ENCODE results near the gene DSG3. TPM values are rescaled to one million over a fixed set of nuclear protein-coding genes. Genes with fewer than 3 reads are reported as not detected.

Gene DSG3
- total and polyA plus RNA-seq, 10 of the 15 experiments (the other 5 are each of a cell fraction or from before 2014, with no cell fraction given), result 0.01 to 0.36 (median 0.30) TPM

GRCh38 chr18:31401156-31402025 lies 46.1 kb upstream of the DSG3 start:
- no peaks in the 10 kb centered on the region for H3K27me3 ChIP-seq (replicated peaks in 1 of 2; ENCODE audit: control insufficient read depth in 2 of 2, insufficient read depth in 2 of 2, low read length in 1 of 2)
- no peak for ATAC-seq
- WGBS (ENCODE audit: insufficient coverage, insufficient replicate concordance, low lambda C conversion rate, missing lambda C conversion rate), result 14% methylated on average over 6 of the region's 6 CpGs

More at GRCh38 chr18:31401156-31402025, 46.1 kb upstream of the DSG3 start:
- H3K9ac ChIP-seq (ENCODE audit: control insufficient read depth, insufficient read depth, low read length), result no peak overlapping the region
- H3K4me3 ChIP-seq, result no peak overlapping the region
- intact Hi-C loops (cut with micrococcal nuclease; ENCODE audit: unreplicated experiment) (loop anchor here (10.0 kb wide), 2 partner anchors 57 to 427 kb away; no protein-coding TSS in a partner anchor), in situ Hi-C loops (cut with MboI) (loop anchor here (10.0 kb wide), 1 partner anchor 57 kb away; no protein-coding TSS in a partner anchor)
- H3K36me3 ChIP-seq (ENCODE audit: control insufficient read depth in 2 of 2, insufficient read depth in 2 of 2, low read length in 1 of 2), result no peaks in the 10 kb centered on the region
- BruUV-seq (replicated peaks), result no TSS peak
- H3K4me2 ChIP-seq (ENCODE audit: control insufficient read depth, insufficient read depth), result no peak overlapping the region
- no peak overlapping the region for H3K27ac ChIP-seq (ENCODE audit: control insufficient read depth, insufficient read depth)
- H3K4me1 ChIP-seq (ENCODE audit: control insufficient read depth, insufficient read depth, low read length), result no peaks in the 10 kb centered on the region
- H4K20me1 ChIP-seq (ENCODE audit: control insufficient read depth, insufficient read depth), result no peaks in the 10 kb centered on the region
- FAIRE-seq (no peak), DNase-seq (ENCODE audit: low read depth, low spot score) (no peak)
- ChIA-PET SMC1A (ENCODE audit: uncharacterized antibody, unreplicated experiment) (interaction anchor here (0.7 to 1.2 kb wide), 3 partner anchors 9 to 132 kb away, joined by 3 read pairs; no protein-coding TSS in a partner anchor), POLR2A (no interaction called here), RAD21 (ENCODE audit: unreplicated experiment) (no interaction called here), CTCF (interaction anchor here (0.9 to 1.1 kb wide), 3 partner anchors 14 to 162 kb away, joined by 3 to 4 read pairs (median 4); no protein-coding TSS in a partner anchor)
- TF ChIP-seq EED (IDR thresholded peaks at IDR 0.05; ENCODE audit: low read depth) (no peak), ZBED1 (IDR thresholded peaks at IDR 0.05; ENCODE audit: borderline replicate concordance) (no peak), NFXL1 (IDR thresholded peaks at IDR 0.05; ENCODE audit: borderline replicate concordance) (no peak), TCF12 (IDR thresholded peaks at IDR 0.05; ENCODE audit: low read depth, low read length) (no peak), DPF2 (IDR thresholded peaks at IDR 0.05) (no peak), SMARCA5 (IDR thresholded peaks at IDR 0.05) (no peak), HDGF (IDR thresholded peaks at IDR 0.05) (no peak), GABPA (IDR thresholded peaks at IDR 0.05; ENCODE audit: low read depth) (no peak), SIN3A (IDR thresholded peaks at IDR 0.05; ENCODE audit: low read depth, low read length) (no peak), SMC3 (IDR thresholded peaks at IDR 0.05; ENCODE audit: borderline replicate concordance, low read length) (no peak), ZNF207 (IDR thresholded peaks at IDR 0.05; ENCODE audit: borderline replicate concordance) (no peak), POU2F2 (IDR thresholded peaks at IDR 0.05; ENCODE audit: borderline replicate concordance, low read depth, low read length) (no peak), MYB (IDR thresholded peaks at IDR 0.05; ENCODE audit: borderline replicate concordance, low read depth, low read length) (no peak), ZNF24 (IDR thresholded peaks at IDR 0.05) (no peak), RAD21 (IDR thresholded peaks at IDR 0.05; ENCODE audit: insufficient read depth, low read depth, low read length) (no peak), CBX3 (IDR thresholded peaks at IDR 0.05; ENCODE audit: borderline replicate concordance, low read depth) (no peak), BCL3 (IDR thresholded peaks at IDR 0.05; ENCODE audit: borderline replicate concordance, insufficient read depth, low read depth, low read length, poor library complexity, severe bottlenecking) (no peak), ATF7 (IDR thresholded peaks at IDR 0.05; ENCODE audit: low read depth) (no peak)
- no peak overlapping the region for H2AFZ ChIP-seq (ENCODE audit: control insufficient read depth, low read depth, low read length)
- no peaks in the 10 kb centered on the region for H3K79me2 ChIP-seq (ENCODE audit: control insufficient read depth, insufficient read depth, low read length)
- H3K9me3 ChIP-seq (replicated peaks; ENCODE audit: control insufficient read depth, insufficient read depth, low read length), result no peaks in the 10 kb centered on the region

Data from GM12878 (cell line).